GM18517 (cell line): ENCODE measurements around the gene GPC6.

Experiments used
- ATAC-seq: cut with Tn5 transposase; IDR thresholded peaks from one replicate; pipeline ENCODE4 v1.9.1; 2021; ENCODE audit warnings: mild to moderate bottlenecking, moderate library complexity; ENCODE audit not compliant: unreplicated experiment

Gene GPC6

GRCh38 chr13:94139393-94139995 is 912.9 kb downstream of the GPC6 start:
- no peak for ATAC-seq

DNA sequence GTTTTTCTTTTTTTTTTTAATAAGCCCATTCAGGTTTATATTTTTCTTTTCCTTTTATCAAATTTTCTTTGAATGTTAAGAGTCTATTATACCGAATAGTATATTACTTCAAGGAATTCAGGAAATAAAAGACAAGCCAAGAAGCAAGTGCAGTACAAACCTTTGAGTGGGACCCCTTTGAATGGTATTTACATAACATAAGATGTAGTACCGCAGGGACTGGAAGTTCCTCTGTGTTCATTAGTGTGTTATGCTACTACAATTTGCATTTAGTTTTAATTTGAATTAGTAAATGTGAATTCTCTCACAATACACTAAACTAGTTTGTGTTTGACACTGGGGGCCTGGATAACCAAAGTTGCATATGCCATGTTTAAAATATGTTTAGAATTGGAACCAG is 913.4 kb downstream of the GPC6 start:
- no peak for ATAC-seq

DNA sequence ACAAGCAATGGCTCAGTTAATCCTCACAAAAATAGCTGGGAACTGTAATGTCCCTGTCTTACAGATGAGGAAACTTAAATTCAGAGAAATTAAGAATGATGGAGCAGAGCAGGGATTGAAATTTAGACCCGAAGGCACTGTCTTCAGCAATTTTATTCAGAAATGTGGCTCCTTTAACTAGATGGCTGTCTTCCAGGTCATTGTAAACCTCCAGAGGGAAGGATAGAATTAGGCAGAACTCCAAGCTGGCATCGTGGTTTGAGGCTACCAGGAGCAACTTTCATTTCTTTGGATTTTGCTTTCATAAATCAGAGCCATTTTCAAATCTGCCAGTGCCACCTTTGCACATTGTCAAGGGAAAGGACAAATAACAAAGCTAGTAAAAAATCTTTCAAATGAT is 913.9 kb downstream of the GPC6 start:
- no peak for ATAC-seq

- no peak for ATAC-seq
Observed at GRCh38 chr13:94143624-94144350, 917.2 kb downstream of the GPC6 start.

- no peak for ATAC-seq
Observed at GRCh38 chr13:94145966-94146365, 919.4 kb downstream of the GPC6 start.

DNA sequence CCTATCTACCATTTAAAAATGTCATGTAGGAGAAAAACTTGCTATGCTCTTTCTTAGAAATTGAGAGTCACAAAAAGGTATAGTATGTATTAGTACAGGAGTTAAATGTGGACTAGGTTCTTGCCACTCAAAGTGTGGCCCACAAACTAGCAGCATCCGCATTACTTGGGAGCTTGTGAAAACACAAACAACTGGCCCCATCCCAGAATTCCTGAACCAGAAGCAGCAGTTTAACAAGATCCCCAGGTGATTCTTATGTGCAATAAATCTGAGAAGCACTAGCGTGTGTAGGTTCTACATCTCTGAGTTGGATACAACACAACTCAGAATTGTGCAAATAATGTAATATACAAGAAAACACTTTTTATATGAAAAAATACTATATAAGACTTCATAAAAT is 927.0 kb downstream of the GPC6 start:
- ATAC-seq = no peak

DNA sequence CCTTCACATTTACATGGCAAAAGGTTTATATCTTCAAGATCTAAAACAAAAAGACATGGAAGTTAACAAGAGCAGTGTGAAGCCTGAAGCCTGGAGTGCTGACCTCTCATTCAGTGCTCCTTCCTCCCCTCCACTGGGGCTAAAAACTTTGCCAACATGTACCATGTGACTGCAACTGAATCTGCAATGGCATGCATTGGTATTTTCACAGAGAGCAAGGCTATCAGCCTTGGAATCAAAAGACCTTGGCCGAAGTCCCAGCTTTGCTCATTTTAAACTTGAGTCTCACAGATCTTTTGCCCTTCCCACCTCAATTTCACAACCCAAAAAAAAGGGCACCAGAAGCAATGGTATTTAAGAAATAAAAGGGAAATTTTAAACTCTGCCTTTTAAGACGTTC is 927.8 kb downstream of the GPC6 start:
- no peak for ATAC-seq

DNA sequence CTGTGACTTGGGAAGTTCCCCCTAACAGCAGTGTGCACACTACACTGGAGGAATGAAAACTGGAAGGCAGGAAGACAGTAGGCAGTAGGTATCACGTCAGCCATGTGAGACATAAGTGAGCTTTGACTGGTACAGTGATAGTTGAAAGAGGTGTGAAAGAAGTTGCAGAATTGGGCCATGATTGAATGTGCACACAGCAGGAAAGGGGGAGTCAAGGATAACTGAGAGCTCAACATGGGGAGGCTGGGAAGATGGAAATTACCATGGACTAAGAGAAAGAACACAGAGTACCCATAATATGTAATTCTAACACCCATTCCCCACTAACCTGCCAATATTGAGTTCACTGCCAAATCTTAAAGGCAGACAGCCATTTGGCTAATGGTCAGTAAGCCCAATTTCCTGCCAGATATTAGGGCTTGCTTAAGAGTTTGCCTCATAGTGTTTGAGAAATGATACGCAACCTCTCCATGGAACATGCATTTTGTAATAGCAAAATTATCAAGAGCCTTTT is 931.2 kb downstream of the GPC6 start:
- no peak for ATAC-seq

DNA sequence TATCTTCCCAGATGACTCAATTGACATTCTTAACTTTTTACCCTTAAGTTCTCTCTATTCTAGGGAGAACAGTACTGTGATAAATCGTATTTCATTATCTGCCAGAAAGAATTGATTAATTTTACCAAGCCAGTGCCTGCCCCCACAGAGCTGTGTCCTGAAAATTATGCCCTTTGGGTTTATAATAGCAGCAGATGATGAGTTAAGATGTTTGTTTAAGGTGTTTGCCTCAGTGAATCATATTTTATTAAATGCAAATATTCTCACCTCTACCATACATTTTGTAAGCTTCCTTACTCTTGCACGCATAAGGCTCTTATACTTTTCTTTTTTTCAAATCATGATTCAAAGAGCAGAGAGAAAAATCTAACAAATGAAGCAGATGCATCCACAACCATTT is 934.3 kb downstream of the GPC6 start:
- ATAC-seq = no peak

GRCh38 chr13:94162289-94162688 is 935.7 kb downstream of the GPC6 start:
- no peak for ATAC-seq

DNA sequence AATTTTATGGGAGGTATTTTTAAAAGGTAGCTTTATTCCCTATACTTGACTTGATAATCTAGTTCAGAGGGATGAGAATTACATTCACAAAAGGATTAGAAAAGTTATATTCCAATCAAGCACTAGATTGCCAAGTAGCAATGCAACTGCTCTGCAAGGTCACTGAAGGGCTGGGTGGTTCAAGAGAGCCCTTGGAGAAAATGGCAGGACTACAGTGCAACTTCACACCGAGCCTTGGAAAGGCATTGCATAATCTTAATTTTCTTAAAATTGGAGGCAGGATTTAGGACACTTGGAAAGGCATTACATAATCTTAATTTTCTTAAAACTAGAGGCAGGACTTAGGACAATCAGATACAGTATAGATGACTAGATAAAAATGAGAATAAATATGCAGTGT is 936.9 kb downstream of the GPC6 start:
- ATAC-seq = no peak

GRCh38 chr13:94168783-94169453 is 942.3 kb downstream of the GPC6 start:
- ATAC-seq = no peak

GRCh38 chr13:94169454-94170144 is 943.0 kb downstream of the GPC6 start:
- no peak for ATAC-seq

GRCh38 chr13:94170145-94170571 is 943.6 kb downstream of the GPC6 start:
- ATAC-seq = no peak

GRCh38 chr13:94172416-94172815 is 945.8 kb downstream of the GPC6 start:
- ATAC-seq = no peak

DNA sequence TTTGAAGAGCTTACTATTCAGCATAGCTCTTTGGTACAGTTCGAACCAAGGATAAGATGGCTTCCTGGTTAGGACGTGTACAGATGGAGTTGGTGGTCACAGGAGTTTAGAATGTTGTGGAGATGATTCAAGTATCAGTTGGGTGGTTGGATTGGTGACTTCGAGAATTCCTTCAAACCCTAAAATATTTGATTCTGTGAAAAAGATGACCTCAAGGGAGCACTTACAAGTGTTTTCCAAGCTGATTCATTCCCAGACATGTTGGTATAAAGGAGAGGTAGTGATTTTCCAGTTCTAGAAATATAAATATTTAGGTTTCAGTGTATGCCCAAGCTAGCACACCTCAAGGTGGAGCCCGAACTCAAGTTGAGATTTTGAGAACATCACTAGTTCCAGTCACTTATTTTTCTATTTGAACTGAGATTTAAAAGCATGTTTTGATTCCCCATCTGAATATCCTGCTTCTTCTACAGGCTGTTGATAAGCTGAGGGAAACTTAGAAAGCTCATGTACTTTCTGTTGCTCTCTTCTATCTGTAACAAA is 946.8 kb downstream of the GPC6 start:
- no peak for ATAC-seq

DNA sequence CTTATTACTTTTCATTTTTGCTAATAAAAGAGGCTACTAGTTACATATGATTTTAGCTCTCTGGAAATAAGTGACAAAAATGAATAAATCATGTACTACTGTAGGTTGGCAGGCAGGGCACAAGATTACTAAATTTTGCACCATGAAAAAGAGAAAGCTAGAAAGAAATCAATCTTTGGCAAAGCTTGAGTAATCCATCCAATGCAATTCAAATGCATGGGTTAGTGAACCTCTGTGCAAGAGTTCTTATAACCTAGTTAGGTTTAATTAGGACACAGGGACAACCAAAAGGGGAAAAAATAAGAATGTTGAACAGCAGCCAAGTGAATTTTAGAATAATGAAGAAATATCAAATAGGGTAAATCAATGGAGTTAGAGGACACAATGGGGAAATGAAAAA is 947.4 kb downstream of the GPC6 start:
- ATAC-seq = no peak

GRCh38 chr13:94175076-94175475 is 948.5 kb downstream of the GPC6 start:
- no peak for ATAC-seq

DNA sequence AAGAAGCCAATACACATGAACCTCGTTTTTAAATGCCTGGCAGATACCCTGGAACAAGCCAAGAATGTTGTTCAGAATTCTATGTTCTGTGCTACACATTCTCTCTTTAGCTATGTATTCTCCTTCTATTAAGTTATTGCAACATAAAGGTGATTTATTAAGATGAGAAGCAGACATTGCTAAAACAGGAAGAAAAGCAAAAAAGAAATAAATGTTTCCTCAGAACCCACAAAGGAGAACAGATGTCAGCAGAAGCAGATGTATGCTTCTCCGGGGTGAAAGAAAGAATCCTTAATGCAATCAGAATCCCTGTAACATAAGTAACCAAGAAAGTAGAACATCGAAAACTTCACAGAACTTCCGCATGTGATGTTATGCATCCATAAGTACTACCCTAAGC is 950.0 kb downstream of the GPC6 start:
- no peak for ATAC-seq

GRCh38 chr13:94177041-94177440 is 950.4 kb downstream of the GPC6 start:
- no peak for ATAC-seq

- ATAC-seq = no peak
Observed at GRCh38 chr13:94178625-94179244, 952.1 kb downstream of the GPC6 start.
